ENCODE measurements around the gene DOCK11. TPM values are rescaled to one million over a fixed set of nuclear protein-coding genes. Genes with fewer than 3 reads are reported as not detected.
A peak's percentile ranks its signal among the peaks of the same experiment; 100 is the strongest.

The DOCK11 gene
- total and polyA plus RNA-seq, 10 of the 15 experiments (the other 5 are each of a cell fraction or from before 2014, with no cell fraction given), result 16.3 to 30.7 (median 19.8) TPM

GRCh38 chrX:118497180-118497818 lies 1.7 kb downstream of the DOCK11 start:
- ChIA-PET CTCF (interaction anchor here (0.9 to 1.9 kb wide), 8 partner anchors 9 to 105 kb away, joined by 3 to 7 read pairs (median 3); no protein-coding TSS in a partner anchor), SMC1A (ENCODE audit: uncharacterized antibody, unreplicated experiment) (interaction anchor here (1.0 to 3.6 kb wide), 12 partner anchors 12 to 134 kb away, joined by 3 to 24 read pairs (median 4); no protein-coding TSS in a partner anchor), RAD21 (ENCODE audit: unreplicated experiment) (interaction anchor here (0.6 to 3.7 kb wide), 8 partner anchors 32 to 147 kb away, joined by 3 to 33 read pairs (median 6); no protein-coding TSS in a partner anchor), POLR2A (interaction anchor here (0.5 to 3.6 kb wide), 4 partner anchors 27 to 38 kb away, joined by 3 to 39 read pairs (median 10); no protein-coding TSS in a partner anchor)
- TF ChIP-seq RBBP5 (conservative IDR thresholded peaks at IDR 0.05) (no peak), FOS (IDR thresholded peaks at IDR 0.05; ENCODE audit: borderline replicate concordance, extremely low read depth, insufficient read length) (no peak), RELA (IDR thresholded peaks at IDR 0.05; ENCODE audit: borderline replicate concordance, partially characterized antibody) (no peak), POLR2A (IDR thresholded peaks at IDR 0.05; ENCODE audit: low read depth, low read length) (peak; percentile 45; the same call in 1 of the 2 replicates), CUX1 (IDR thresholded peaks at IDR 0.05; ENCODE audit: insufficient replicate concordance, low read depth, low read length) (no peak), RAD51 (IDR thresholded peaks at IDR 0.05) (0 out of 2 replicates have a peak, but pooled peaks have one; percentile 26), BCL3 (IDR thresholded peaks at IDR 0.05; ENCODE audit: borderline replicate concordance, insufficient read depth, low read depth, low read length, poor library complexity, severe bottlenecking) (no peak)
- no peaks in the 10 kb centered on the region for H4K20me1 ChIP-seq (ENCODE audit: control insufficient read depth, insufficient read depth)
- in situ Hi-C loops (cut with MboI) (no loop called here), intact Hi-C loops (cut with micrococcal nuclease; ENCODE audit: unreplicated experiment) (loop anchor here (2.0 kb wide), 2 partner anchors 32 to 40 kb away; no protein-coding TSS in a partner anchor)
- FAIRE-seq (peak; percentile 7), DNase-seq (ENCODE audit: low read depth, low spot score) (no peak), ATAC-seq (peak; percentile 15; the same call in 2 of the 3 replicates)
- 0 out of 2 replicates have a peak, but pooled peaks cover 3% of the 10 kb centered on the region for H3K4me1 ChIP-seq (ENCODE audit: control insufficient read depth, insufficient read depth, low read length)
- H2AFZ ChIP-seq (ENCODE audit: control insufficient read depth, low read depth, low read length), result no peak overlapping the region
- H3K36me3 ChIP-seq (ENCODE audit: control insufficient read depth in 2 of 2, insufficient read depth in 2 of 2, low read length in 1 of 2), result no peaks in the 10 kb centered on the region
- TSS peak; percentile 56 for BruUV-seq (replicated peaks)
- H3K9ac ChIP-seq (ENCODE audit: control insufficient read depth, insufficient read depth, low read length), result peak overlapping the region; percentile 73
- no peaks in the 10 kb centered on the region for H3K27me3 ChIP-seq (replicated peaks in 1 of 2; ENCODE audit: control insufficient read depth in 2 of 2, insufficient read depth in 2 of 2, low read length in 1 of 2)
- H3K4me3 ChIP-seq, result peak overlapping the region; percentile 74
- H3K27ac ChIP-seq (ENCODE audit: control insufficient read depth, insufficient read depth), result peak overlapping the region; percentile 66
- H3K4me2 ChIP-seq (ENCODE audit: control insufficient read depth, insufficient read depth), result peak overlapping the region; percentile 68
- peaks cover 24% of the 10 kb centered on the region for H3K79me2 ChIP-seq (ENCODE audit: control insufficient read depth, insufficient read depth, low read length)
- 28% methylated on average over 7 of the region's 7 CpGs for WGBS (ENCODE audit: insufficient coverage, insufficient replicate concordance, low lambda C conversion rate, missing lambda C conversion rate)
- no peaks in the 10 kb centered on the region for H3K9me3 ChIP-seq (replicated peaks; ENCODE audit: control insufficient read depth, insufficient read depth, low read length)
